ENCODE results near the gene EXOC3L4. TPM values are rescaled to one million over a fixed set of nuclear protein-coding genes. Genes with fewer than 3 reads are reported as not detected.

The EXOC3L4 gene
- total RNA-seq, 4 donors from 2014 or later = under 0.01 to 5.6 (median 0.41) TPM; not detected in 1

DNA sequence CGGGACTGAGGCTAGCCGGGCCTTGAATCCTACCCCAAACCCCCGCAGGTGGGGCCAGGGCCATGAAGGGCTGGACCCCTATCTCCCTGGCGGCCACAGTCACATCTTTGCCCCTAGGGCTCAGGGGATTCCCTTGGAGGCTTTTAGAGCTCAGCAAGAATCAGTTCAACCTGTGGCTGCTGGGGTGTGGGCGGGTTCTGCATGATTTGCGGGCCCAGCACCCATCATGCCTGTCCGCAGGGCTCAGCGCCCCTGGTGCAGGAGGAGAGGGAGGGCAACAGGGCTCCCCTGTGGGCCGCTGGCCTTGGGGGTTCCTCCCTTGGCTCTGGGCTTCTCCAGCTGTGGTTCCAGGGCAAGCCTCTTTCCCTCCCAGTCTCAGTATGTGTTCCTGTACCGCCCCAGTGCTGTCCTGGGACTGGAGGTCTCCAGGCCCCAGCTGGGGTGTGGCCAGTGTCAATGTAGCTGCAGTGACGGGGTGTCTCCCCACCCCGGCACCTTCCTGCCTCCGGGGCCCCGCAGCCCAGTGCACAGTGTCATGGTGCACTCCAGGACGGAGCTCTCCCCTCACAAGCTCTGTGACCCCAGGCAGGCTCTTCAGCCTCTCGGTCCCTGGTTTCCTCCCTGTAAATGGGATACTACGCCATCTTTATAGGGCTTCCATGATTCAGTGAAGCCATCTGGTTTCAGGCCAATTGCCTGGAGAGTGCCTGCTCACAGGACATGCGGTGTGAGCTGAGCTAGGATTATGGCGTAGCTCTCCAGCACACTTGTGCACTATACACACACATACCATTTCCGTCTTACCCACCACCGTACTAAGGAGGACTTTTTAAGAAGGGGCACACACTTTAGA, 20.4 kb upstream of the EXOC3L4 start:
- H3K36me3 ChIP-seq = no peaks in the 10 kb centered on the region
- DNase-seq = no peak
- H3K27me3 ChIP-seq = no peaks in the 10 kb centered on the region
- no peak for TF ChIP-seq POLR2A (IDR thresholded peaks at IDR 0.05)
- TF ChIP-seq, protein P1, sequence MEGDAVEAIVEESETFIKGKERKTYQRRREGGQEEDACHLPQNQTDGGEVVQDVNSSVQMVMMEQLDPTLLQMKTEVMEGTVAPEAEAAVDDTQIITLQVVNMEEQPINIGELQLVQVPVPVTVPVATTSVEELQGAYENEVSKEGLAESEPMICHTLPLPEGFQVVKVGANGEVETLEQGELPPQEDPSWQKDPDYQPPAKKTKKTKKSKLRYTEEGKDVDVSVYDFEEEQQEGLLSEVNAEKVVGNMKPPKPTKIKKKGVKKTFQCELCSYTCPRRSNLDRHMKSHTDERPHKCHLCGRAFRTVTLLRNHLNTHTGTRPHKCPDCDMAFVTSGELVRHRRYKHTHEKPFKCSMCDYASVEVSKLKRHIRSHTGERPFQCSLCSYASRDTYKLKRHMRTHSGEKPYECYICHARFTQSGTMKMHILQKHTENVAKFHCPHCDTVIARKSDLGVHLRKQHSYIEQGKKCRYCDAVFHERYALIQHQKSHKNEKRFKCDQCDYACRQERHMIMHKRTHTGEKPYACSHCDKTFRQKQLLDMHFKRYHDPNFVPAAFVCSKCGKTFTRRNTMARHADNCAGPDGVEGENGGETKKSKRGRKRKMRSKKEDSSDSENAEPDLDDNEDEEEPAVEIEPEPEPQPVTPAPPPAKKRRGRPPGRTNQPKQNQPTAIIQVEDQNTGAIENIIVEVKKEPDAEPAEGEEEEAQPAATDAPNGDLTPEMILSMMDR (IDR thresholded peaks at IDR 0.05) = no peak
- peaks cover 0 to 11% of the 10 kb centered on the region in 2 donors for H3K4me1 ChIP-seq
- no peak overlapping the region for H3K27ac ChIP-seq
- intact Hi-C loops (cut with DNase I; ENCODE audit: low total_unique reads) = no loop called here
- H3K9me3 ChIP-seq = no peaks in the 10 kb centered on the region
- H3K4me3 ChIP-seq = no peak overlapping the region

- no peaks in the 10 kb centered on the region for H3K27me3 ChIP-seq
- intact Hi-C loops (cut with DNase I; ENCODE audit: low total_unique reads) = no loop called here
- no peaks in the 10 kb centered on the region for H3K36me3 ChIP-seq
- TF ChIP-seq POLR2A (IDR thresholded peaks at IDR 0.05) = no peak
- TF ChIP-seq, protein P1 (IDR thresholded peaks at IDR 0.05) = no peak
- no peaks in the 10 kb centered on the region for H3K9me3 ChIP-seq
- DNase-seq = peak; percentile 59 to 69
- peak overlapping the region; percentile 27 to 30 for H3K4me3 ChIP-seq
- peak overlapping the region; percentile 55 to 73 for H3K27ac ChIP-seq
- H3K4me1 ChIP-seq = peaks cover 0 to 11% of the 10 kb centered on the region in 2 donors
Observed at GRCh38 chr14:103074729-103075367, 19.7 kb upstream of the EXOC3L4 start.

DNA sequence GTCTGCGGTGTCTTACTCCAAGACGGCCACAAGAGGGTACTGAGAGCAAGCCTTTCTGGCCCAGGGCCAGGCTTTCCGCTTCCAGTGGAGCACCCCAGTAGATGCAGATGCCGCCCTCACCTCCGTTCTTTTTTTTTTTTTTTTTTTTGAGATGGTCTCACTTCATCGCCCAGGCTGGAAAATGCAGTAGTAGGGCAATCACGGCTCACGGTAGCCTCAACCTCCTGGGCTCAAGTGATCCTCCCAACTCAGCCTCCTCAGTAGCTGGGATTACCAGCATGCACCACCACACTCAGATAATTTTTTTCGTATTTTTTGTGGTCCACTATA, 16.1 kb upstream of the EXOC3L4 start:
- Histone ChIP-seq H3K4me1 (peaks cover 0 to 11% of the 10 kb centered on the region in 2 donors), H3K36me3 (no peaks in the 10 kb centered on the region), H3K9me3 (no peaks in the 10 kb centered on the region), H3K27ac (no peak overlapping the region), H3K4me3 (no peak overlapping the region), H3K27me3 (no peaks in the 10 kb centered on the region)
- TF ChIP-seq, protein P1 (IDR thresholded peaks at IDR 0.05) = peak; percentile 62 to 82 (median 75)
- no peak for TF ChIP-seq POLR2A (IDR thresholded peaks at IDR 0.05)
- DNase-seq = peak; percentile 70 to 76
- intact Hi-C loops (cut with DNase I; ENCODE audit: low total_unique reads) = no loop called here

- no peaks in the 10 kb centered on the region for H3K36me3 ChIP-seq
- H3K4me3 ChIP-seq = no peak overlapping the region
- intact Hi-C loops (cut with DNase I; ENCODE audit: low total_unique reads) = no loop called here
- H3K27me3 ChIP-seq = no peaks in the 10 kb centered on the region
- no peak overlapping the region for H3K27ac ChIP-seq
- peaks cover 0 to 11% of the 10 kb centered on the region in 2 donors for H3K4me1 ChIP-seq
- DNase-seq = no peak
- H3K9me3 ChIP-seq = no peaks in the 10 kb centered on the region
- TF ChIP-seq, protein P1 (IDR thresholded peaks at IDR 0.05) = no peak
- TF ChIP-seq POLR2A (IDR thresholded peaks at IDR 0.05) = no peak
Observed at GRCh38 chr14:103078860-103079587, 15.5 kb upstream of the EXOC3L4 start.

All from uterus (tissue), 4 donors.